Epithelial cell of prostate (primary cell): ENCODE results near the gene TAS2R43.
"Not testable (repeated sequence)": the region's sequence is repeated elsewhere in the genome, so short reads cannot be mapped to it uniquely, and the experiment has no call there.

Experiments used
- DNase-seq: peaks from one replicate; pipeline ENCODE4 v3.0.0-alpha.2; 2011; ENCODE audit warnings: low read depth, low spot score
- H3K27ac ChIP-seq: fragments of 450-650 bp; 2 replicates; pipeline ENCODE4 v1.5.1; 2017; ENCODE audit warnings: mild to moderate bottlenecking

The TAS2R43 gene, protein sequence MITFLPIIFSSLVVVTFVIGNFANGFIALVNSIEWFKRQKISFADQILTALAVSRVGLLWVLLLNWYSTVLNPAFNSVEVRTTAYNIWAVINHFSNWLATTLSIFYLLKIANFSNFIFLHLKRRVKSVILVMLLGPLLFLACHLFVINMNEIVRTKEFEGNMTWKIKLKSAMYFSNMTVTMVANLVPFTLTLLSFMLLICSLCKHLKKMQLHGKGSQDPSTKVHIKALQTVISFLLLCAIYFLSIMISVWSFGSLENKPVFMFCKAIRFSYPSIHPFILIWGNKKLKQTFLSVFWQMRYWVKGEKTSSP

DNA sequence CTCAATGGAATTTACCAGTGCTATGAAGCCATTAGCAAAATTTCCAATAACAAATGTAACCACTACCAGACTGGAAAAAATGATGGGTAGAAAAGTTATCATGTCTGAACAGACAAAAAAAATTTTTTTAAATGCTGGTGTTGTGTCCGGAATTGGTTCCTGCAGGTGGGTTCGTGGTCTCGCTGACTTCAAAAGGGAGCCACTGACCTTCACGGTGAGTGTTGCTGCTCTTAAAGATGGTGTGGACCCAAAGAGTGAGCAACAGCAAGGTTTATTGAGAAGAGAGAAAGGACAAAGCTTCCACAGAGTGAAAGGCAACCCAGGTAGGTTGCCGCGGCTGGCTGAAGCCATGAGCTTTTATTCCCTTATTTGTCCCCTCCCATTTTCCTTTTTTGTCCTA lies at the start of gene TAS2R43:
Gene TAS2R43 (minus strand): TSS at position 186 of the 400 bp plus-strand sequence. CDS start 84 bp downstream, at position 102.
- DNase-seq: no peak
- H3K27ac ChIP-seq: no peak within 1 kb of the TSS

DNA sequence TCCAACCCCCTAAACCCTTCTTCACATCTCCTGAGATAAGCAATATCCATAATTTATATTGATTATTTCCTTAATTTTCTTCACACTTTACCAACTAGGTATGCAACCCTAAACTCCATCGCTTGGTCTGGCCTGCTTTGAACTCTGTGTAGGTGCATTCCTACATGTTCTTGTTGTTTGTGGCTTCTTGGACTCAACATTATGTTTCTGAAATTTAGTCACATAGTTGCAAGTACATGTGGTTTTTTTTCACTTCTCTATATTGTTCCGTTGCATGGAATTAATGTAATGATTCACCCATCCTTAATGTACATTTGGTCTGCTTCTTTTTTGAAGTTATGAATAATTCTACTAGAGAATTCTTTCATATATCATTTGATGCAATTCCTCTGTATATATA lies 44.0 kb upstream of the TAS2R43 start:
- no peak for DNase-seq
- no peak overlapping the region for H3K27ac ChIP-seq

DNA sequence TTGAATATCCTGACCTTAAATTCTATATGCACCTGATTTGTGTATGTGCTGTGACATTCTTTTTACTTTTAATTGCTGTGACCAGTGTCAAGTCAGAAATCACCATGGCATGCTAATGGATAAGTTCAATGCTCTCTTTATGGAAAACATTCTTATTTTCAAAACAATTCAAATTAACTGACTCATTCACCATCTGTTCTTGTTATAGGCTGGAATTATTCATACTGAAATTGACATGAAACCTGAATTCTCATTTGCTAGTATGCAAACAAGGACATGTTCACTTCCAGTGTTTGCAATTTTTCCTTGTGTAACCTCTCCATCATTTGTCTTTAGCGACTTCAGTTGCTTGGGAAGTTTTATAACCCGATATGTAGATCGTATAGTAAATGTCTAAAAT lies 42.2 kb upstream of the TAS2R43 start, which contains the start of gene TAS2R30:
Gene TAS2R30 (minus strand): TSS at position 340 of the 400 bp plus-strand sequence. CDS start 400 bp downstream, outside the sequence.
- H3K27ac ChIP-seq: no peak within 1 kb of the TSS

DNA sequence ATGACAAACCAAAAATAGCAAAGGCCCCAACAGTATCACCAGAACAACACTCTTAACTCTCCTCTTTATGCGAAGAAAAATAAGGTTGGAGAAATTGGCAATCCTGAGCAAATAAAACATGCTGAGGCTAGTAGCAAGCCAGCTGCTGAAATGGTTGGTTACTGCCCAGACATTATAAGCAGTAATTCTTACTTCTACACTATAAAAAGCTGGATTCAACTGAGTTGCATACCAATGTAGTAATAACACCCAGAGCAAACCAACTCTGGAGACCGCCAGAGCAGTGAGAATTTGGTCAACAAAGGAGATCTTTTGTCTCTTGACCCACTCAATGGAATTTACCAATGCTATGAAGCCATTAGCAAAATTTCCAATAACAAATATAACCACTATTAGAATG lies 41.7 kb upstream of the TAS2R43 start:
- no peak overlapping the region for H3K27ac ChIP-seq
- DNase-seq: no peak

More for the DNA sequence above, 42.2 kb upstream of the TAS2R43 start, which contains the start of gene TAS2R30:
- no peak for DNase-seq

DNA sequence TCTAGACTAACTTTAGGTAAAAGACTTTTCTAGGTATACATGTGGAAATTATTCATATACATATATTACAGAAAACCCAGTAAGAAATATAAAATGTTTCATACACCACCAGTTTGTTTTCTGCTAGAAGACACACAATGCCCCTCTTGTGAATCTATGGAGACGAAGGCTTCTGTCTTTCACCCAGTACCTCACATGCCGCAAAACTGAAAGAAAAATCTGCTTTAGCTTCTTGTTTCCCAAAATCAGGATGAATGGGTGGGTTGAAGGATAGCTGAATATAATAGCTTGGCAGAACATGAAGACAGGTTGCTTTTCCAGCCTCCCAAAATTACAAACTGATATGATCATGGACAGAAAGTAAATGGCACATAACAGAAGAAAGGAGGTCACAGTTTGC lies 41.0 kb upstream of the TAS2R43 start:
- no peak for DNase-seq

DNA sequence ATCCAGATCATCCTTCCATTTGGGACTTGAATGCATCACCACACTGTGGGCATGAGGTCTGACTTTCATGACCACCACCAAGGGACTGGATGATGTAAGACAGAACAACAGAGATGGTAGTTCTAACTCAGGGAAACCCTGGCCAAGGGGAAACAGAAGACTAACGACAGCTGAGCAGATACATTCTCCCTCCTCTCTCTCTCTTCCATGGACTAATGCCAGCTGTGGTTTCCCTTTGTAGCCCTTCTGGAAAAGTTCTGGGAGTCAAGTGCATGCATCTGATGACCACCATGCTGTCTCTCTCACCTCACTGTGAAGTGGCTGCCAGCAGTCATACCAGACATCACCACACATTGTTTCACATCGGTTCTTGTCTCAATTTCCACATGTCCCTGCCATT lies 38.9 kb upstream of the TAS2R43 start:
- no peak overlapping the region for H3K27ac ChIP-seq
- DNase-seq: no peak

More for the DNA sequence above, 41.0 kb upstream of the TAS2R43 start:
- H3K27ac ChIP-seq: no peak overlapping the region

DNA sequence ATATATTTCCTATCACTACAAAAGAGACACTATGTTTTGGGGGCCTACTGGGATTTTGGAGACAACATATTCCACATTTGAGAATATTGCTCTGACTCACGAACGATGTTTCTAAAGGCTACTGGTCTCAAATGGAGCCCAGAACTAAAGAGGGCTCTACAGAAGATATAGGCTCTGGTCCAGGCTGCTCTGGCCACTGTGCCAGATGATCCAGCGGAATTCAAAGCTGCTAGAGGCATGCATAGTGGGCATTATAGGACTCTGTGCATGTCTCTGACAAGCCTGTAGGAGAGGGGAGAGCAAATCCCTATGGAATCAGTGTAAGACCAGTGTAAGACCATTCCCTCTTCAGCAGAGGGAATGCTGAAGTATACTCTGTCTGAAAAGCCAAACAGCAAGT lies 38.3 kb upstream of the TAS2R43 start:
- DNase-seq: no peak

DNA sequence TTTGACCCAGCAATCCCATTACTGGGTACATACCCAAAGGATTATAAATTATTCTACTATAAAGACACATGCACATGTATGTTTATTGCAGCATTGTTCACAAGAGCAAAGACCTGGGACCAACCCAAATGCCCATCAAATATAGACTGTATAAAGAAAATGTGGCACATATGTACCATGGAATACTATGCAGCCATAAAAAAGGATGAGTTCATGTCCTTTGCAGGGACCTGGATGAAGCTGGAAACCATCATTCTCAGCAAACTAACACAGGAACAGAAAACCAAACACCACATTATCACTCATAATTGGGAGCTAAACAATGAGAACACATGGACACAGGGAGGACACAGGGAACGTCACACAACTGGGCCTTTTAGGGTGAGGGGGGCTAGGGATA lies 22.0 kb upstream of the TAS2R43 start:
- not testable (repeated sequence) for DNase-seq, H3K27ac ChIP-seq

More for the DNA sequence above, 38.3 kb upstream of the TAS2R43 start:
- no peak overlapping the region for H3K27ac ChIP-seq

DNA sequence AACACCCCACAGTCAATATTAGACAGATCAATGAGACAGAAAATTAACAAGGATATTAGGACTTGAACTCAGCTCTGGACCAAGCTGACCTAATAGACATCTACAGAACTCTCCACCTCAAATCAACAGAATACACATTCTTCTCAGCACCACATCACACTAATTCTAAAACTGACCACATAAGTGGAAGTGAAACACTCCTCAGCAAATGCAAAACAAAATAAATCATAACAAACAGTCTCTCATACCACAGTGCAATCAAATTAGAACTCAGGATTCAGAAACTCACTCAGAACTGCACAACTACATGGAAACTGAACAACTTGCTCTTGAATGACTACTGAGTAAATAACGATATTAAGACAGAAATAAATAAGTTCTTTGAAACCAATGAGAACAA lies 19.1 kb upstream of the TAS2R43 start:
- DNase-seq, H3K27ac ChIP-seq: not testable (repeated sequence)

DNA sequence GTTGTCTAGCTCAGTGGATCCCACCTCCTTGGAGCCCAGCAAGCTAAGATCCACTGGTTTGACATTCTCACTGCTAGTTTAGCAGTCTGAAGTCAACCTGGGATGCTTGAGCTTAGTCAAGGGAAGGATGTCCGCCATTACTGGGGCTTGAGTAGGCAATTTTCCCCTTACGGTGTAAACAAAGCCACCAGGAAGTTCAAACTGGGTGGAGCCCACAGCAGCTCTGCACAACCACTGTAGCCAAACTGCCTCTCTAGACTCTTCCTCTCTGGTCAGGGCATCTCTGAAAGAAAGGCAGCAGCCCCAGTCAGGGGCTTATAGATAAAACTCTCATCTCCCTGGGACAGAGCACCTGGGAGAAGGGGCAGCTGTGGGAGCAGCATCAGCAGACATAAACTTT lies 16.7 kb upstream of the TAS2R43 start:
- no peak for DNase-seq

DNA sequence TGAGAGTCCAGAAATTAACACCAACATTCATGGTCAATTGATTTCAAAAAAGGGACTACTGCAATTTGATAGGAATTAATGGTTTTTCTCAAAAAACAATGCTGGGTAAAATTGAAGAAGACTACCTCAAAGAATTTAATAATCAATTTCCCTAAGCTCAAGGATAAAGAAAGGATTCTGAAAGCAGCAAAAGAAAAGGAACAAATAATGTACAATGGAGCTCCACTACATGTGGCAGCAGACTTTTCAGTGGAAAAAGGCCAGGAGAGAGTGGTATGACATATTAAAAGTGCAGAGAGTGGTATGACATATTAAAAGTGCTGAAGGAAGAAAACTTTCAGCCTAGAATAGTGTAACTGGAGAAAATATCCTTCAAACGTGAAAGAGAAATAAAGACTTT lies 15.6 kb upstream of the TAS2R43 start:
- DNase-seq: no peak
- no peak overlapping the region for H3K27ac ChIP-seq

More for the DNA sequence above, 16.7 kb upstream of the TAS2R43 start:
- no peak overlapping the region for H3K27ac ChIP-seq

DNA sequence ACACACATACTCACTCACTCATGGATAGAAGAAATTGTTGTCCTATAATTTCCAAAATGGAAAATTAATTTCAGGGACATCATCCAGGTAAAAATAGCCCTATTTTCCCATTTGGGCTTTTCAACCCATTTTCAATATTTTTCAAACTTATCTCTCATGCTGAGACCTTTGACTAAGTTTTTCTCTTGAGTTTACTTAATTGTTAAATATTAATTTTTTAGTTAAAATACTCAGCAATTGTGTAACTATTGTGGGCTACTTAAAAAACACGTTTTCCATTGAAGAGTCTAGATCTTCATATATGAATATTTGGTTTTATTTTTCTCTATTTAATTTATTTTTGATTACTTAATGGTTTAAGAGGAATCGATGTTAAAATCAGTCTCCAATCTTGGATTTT lies 14.2 kb upstream of the TAS2R43 start:
- DNase-seq: no peak
- H3K27ac ChIP-seq: no peak overlapping the region

DNA sequence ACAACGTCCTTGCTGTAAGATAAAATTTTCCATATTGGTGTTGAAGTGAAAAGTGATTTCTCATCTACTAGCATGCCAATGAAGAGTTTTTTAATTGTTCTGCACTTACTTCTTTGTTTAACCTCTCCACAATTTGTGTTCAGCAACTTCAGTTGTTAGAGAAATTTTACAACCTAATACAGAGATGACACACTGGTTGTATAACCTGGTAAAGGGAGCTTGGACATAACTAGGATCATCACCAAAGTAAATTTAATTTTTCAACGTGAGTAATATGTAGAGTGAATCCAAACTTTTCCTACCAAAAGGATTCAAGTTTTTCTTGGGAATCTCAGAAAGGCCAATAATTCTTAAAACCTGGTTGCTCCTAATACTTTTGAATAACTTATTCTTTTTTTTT lies 13.4 kb upstream of the TAS2R43 start:
- H3K27ac ChIP-seq: no peak overlapping the region

DNA sequence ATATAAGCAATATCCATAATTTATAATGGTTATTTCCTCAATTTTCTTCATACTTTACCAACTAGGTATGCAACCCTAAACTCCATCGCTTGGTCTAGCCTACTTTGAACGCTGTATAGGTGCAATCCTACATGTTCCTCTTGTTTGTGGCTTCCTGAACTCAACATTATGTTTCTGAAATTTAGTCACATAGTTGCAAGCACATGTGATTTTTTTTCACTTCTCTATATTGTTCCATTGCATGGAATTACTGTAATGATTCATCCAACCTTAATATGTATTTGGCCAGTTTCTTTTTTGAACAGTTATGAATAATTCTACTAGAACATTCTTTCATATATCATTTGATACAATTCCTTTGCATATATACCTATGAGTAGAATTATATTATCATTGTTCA lies 2.8 kb upstream of the TAS2R43 start:
- not testable (repeated sequence) for H3K27ac ChIP-seq, DNase-seq

More for the DNA sequence above, 13.4 kb upstream of the TAS2R43 start:
- DNase-seq: no peak

DNA sequence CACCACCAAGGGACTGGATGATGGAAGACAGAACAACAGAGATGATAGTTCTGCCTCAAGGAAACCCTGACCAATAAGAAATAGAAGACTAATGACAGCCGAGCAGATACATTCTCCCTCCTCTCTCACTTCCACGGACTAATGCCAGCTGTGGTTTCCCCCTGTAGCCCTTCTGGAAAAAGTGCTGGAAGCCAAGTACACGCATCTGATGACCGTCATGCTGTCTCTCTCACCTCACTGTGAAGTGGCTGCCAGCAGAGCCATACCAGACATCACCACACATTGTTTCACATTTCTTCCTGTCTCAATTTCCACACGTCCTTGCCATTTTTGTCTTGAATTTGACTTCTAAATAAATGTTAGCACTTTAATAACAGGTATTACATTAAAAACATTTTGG lies 2.9 kb downstream of the TAS2R43 start:
- DNase-seq: no peak
- no peak overlapping the region for H3K27ac ChIP-seq

DNA sequence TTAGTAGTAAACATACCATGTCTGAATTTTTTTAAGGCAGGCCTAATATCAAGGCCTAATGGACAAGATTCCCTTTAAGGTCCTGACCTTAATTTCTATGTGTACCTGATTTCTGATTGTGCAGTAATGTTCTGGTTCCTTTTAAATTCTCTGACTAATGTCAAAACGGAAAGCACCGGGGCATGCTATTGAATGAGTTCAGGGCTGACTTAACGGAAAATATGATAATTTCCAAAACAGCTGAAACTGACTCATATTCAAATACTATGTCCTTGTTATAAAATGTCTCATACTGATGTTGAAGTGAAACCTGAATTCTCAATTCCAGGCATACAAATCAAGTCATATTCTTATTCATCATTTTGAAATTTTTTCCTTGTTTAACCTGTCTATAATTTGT lies 6.7 kb downstream of the TAS2R43 start:
- no peak overlapping the region for H3K27ac ChIP-seq
- DNase-seq: no peak

DNA sequence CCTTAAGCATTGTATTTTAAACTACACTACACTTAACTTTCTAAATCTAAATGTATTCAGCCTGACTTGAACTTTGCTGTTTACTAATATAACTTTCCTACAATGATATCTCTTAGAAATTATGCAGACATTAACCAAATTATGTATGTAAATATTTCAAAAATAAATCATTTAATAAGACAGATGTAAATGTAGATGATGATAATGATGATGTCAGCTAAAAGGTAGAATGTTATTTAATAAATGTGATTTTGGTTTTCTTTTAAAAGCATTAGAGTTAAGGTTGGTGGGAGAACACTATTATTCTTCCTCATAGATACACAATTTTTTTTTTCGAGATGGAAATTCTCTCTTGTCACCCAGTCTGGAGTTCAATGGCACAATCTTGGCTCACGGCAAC lies 10.1 kb downstream of the TAS2R43 start:
- no peak overlapping the region for H3K27ac ChIP-seq
- no peak for DNase-seq

DNA sequence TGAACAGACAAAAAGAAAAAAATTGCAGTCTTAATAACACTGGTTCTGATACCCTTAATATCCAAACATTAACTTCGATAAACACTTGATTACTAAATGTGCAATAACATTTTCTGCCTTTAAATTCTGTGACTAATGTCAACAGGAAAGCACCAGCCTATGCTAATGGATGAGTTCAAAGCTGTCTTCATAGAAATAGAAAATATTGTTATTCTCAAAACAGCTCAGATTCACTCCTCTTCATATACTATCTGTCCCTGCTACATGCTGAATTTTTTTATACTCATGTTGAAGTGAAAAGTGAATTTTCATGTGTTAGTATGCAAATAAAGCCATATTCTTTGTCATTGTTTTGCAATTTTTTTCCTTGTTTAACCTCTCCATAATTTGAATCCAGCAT lies 13.9 kb downstream of the TAS2R43 start:
- no peak for DNase-seq
- H3K27ac ChIP-seq: no peak overlapping the region

DNA sequence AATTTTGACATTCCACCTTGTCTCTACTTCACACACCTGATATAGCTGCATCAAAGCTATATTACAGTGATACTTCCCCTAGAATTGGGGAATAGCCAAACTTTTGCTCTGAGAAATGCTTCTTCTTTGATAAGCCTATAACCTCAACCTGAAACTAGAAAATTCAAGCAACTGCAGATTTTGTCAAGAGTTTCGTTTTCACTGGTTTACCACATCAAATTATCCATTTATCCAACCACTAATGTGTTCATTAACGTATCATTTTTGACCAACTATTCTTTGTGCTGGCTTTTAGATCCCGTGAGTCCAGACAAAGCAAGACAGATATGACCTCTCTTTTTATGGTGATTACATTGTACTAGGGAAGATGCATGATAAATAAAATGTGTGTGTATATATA lies 16.5 kb downstream of the TAS2R43 start:
- H3K27ac ChIP-seq: no peak overlapping the region
- no peak for DNase-seq

DNA sequence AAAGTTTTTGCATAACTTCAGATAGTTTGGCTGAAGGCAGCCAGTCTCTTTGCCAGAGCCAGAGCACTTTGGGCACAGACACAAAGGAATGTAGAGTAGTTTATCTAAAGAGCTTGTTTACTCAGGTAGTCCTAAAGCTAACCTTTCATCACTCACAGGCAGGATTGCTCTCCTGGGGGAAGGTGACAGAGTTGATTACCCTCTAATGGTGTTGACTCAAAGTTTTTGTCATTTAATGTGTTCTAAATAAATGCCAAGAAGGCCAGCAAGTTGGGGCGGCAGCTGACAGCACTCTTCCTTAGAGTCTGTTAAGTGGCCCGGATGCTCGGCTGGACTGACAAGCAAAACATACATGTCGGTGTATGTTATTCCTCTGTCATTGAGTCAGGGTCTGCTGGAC lies 20.7 kb downstream of the TAS2R43 start:
- DNase-seq: no peak
- H3K27ac ChIP-seq: no peak overlapping the region

DNA sequence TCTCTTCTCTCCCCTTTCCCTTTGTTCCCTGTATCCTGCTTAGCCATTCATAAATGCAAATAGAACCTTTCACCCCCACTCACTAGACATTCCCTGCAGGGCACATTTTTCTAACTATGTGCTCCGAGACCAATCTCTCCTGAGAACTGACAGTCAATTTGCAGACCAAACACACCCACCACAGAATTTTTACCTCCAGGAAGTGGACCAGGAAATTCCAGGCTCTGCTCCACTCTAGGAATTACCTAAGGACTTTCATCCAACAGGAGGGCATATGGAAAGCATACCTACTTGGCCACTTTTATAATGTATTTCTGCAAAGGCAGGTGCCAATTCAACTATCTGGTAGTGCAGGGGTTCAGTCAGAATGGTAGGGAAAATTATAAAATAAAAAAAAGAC lies 21.1 kb downstream of the TAS2R43 start:
- no peak for DNase-seq
- no peak overlapping the region for H3K27ac ChIP-seq

DNA sequence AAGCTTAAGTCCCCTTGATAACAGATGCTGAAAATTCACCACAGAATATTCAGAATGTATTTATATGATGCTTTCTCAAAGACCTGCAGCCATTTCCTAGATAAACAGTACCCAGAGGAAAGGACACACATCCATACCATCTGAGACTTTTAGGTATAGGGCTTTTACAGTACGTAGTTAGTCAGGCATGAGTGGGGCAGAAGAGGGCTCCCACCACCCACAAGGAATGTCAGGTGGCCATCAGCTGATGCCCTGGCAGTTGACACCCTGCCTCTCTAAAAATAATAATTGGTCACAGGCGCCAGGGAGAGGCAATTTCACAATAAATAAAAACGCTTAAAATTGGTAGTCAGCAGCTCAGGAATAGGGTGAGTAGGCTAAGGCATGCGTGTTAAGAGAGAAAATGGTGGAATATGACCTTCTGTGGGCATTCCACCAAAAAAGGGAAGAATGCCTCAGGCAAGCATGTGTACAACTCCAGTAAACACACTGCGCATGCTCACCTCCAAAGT lies 22.2 kb downstream of the TAS2R43 start:
- no peak overlapping the region for H3K27ac ChIP-seq
- no peak for DNase-seq
